ENCODE measurements around the gene KLKB1.
A peak's percentile ranks its signal among the peaks of the same experiment; 100 is the strongest.

Gene KLKB1

DNA sequence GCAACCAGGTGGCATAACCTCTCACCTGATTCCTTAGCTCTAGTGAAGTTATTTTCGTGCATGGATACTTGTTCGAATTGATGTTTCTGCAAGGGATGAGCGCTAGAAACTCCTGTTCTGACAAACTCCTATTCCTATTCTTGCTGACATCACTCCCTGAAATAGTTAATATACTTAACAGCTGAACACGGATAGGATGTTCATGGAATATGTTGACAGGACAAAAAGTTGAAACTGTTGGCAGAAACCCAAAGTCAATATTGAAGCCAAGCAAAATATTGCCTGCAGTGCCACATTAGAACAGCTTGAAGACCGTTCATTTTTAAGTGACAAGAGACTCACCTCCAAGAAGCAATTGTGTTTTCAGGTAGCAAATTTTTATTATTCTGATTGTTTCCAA, at the start of gene KLKB1:
Gene KLKB1 (plus strand): TSS at position 287 of the 400 bp plus-strand sequence. CDS start 689 bp downstream, outside the sequence.
- no peak within 1 kb of the TSS for H3K27ac ChIP-seq
- no peaks in the 10 kb centered on the region for H3K4me1 ChIP-seq
- H3K36me3 ChIP-seq: no peaks in the 10 kb centered on the region; a peak in 1 of 22 replicates
- TF ChIP-seq Cebpa-rat (IDR thresholded peaks at IDR 0.05): no peak
- H3K4me3 ChIP-seq: no peak within 1 kb of the TSS
- no peak within 1 kb of the TSS for H3K4me2 ChIP-seq
- no peaks in the 10 kb centered on the region for H4K20me1 ChIP-seq
- H3K9ac ChIP-seq: no peak within 1 kb of the TSS
- no peaks in the 10 kb centered on the region for H3K27me3 ChIP-seq
- peaks cover 34 to 46% (median 40%) of the 10 kb centered on the region in 11 experiments for H3K9me3 ChIP-seq (replicated peaks in 1 of 11)

DNA sequence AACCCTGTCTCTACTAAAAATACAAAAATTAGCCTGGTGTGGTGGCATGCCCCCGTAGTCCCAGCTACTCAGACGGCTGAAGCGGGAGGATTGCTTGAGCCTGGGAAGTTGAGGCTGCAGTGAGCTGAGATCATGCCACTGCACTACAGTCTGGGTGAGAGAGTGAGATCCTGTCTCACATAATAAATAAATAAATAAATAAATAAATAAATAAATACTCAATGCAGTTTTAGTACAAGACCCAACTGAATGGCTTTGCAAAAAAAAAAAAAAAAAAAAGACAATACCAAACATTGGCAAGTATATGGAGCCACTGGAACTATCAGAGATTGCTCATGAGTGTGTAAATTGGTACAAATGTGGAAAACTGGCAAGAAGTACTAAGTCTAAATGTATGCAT, 39.2 kb upstream of the KLKB1 start:
- no peak for TF ChIP-seq Cebpa-rat (IDR thresholded peaks at IDR 0.05)
- Histone ChIP-seq H3K36me3 (no peaks in the 10 kb centered on the region), H3K4me2 (no peak overlapping the region), H3K9ac (no peak overlapping the region), H3K27me3 (no peaks in the 10 kb centered on the region), H3K9me3 (replicated peaks in 1 of 11) (no peaks in the 10 kb centered on the region), H3K4me1 (peaks cover 19 to 31% (median 27%) of the 10 kb centered on the region in 10 experiments), H3K27ac (no peak overlapping the region), H3K4me3 (no peak overlapping the region), H4K20me1 (no peaks in the 10 kb centered on the region)

DNA sequence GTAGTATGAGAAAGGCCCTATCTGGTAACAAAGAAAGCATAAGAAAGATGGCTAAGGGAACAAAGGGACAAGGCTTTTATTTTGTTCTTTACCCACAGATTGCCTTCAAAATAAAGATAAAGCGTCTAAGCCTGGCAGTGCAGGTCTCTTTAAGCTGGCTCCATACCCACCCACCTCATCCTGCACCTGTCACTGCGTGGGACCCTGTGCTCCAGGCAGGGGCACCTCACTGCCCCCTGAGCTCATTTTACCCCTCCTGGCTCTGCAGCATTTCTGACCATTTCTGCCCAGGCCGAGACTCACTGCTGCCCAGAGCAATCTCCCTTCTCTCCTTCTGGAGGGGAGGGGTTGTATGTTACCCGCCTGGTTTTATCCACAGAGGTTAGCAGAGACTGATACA, 37.7 kb upstream of the KLKB1 start:
- Histone ChIP-seq H4K20me1 (no peaks in the 10 kb centered on the region), H3K27me3 (no peaks in the 10 kb centered on the region), H3K36me3 (peaks cover 0 to 9% (median 4%) of the 10 kb centered on the region in 11 experiments; a peak in 4 of 22 replicates), H3K9ac (peak overlapping the region; percentile 86 to 97 (median 92); a peak in 20 of 22 replicates), H3K27ac (peak overlapping the region in 9 of 11 experiments; percentile 10 to 98 (median 94); a peak in 10 of 22 replicates), H3K4me3 (peak overlapping the region; percentile 78 to 96 (median 85)), H3K4me2 (peak overlapping the region; percentile 77 to 99 (median 92)), H3K9me3 (replicated peaks in 1 of 11) (no peaks in the 10 kb centered on the region), H3K4me1 (peaks cover 24 to 36% (median 33%) of the 10 kb centered on the region in 10 experiments)
- TF ChIP-seq Cebpa-rat (IDR thresholded peaks at IDR 0.05): no peak

DNA sequence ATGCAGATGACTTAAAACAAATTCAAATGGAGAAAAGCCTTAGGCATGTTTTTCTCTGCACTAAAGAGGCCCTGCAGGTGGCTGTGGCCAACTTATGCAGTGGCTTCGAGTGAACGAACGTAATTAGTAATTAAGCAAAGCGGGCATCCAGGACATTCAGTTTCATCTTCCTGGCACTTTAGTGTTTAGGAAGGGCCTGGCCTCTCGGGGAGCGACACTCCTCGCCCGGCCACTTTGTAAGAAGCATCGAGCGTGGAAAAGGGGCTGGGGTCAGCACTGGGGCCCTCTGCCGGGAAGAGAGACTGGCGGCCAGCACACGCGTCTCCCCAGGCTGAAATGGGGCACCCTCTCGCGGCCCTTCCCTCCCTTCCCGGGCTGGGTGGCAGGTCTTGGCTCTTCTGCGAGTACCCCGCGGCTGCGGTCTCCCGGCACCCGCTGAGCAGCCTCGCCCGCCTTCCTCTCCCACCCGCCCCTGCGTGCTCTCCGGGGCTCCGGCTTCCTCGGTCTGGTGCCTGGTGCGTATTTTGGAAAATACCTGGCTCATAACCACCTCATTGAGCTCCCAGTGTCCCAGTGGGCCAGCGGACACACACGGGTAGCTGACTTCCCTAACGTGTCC, 36.6 kb upstream of the KLKB1 start:
- TF ChIP-seq Cebpa-rat (IDR thresholded peaks at IDR 0.05): no peak

DNA sequence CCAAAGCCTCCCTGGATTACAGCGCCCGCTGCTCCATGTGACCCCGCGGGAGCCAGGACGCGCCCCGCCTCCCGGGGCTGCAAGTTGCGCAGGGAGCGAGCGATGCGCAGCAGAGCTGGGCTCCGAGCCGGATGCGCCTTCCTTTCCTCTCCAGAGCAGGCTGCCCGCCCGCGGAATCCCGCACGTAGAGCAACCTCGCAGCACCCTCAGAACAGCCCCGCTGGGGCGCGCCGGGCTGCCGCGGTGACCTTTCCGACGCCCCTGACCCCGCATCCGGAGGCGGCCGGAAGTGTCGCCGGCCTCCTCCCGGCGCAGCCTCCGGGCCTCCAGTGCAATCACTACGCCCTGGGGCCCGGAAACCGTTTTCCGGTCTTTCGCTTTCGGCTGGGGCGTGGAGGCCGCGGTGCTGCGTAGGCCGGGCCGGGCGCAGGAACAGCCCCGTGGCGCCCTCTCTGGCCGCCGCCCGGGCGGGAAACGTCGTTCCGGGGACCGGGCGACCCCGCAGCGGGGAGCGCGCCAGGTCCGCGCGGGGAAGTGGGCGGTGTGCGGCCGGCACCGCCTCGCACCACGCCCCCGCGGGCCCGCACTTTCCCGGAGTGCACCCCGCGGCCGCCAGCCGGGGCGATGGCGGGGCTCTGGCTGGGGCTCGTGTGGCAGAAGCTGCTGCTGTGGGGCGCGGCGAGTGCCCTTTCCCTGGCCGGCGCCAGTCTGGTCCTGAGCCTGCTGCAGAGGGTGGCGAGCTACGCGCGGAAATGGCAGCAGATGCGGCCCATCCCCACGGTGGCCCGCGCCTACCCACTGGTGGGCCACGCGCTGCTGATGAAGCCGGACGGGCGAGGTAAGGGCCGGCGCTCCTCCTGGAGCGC, 35.9 kb upstream of the KLKB1 start, which contains the start of gene CYP4V2:
Gene CYP4V2 (plus strand): TSS at position 368 of the 866 bp plus-strand sequence. CDS start 257 bp downstream, at position 625.
- Histone ChIP-seq H3K4me3 (peak within 1 kb of the TSS; percentile 78 to 96 (median 85)), H3K27me3 (no peaks in the 10 kb centered on the region), H3K27ac (peak within 1 kb of the TSS; percentile 75 to 98 (median 94)), H4K20me1 (no peaks in the 10 kb centered on the region; a peak in 1 of 22 replicates), H3K4me2 (peak within 1 kb of the TSS; percentile 85 to 99 (median 92)), H3K9me3 (replicated peaks in 1 of 11) (no peaks in the 10 kb centered on the region; a peak in 1 of 22 replicates), H3K4me1 (peaks cover 24 to 36% (median 33%) of the 10 kb centered on the region in 10 experiments), H3K9ac (peak within 1 kb of the TSS; percentile 86 to 97 (median 92)), H3K36me3 (peaks cover 11 to 25% (median 20%) of the 10 kb centered on the region in 11 experiments; a peak in 18 of 22 replicates)
- peak in 3 of 11 experiments; percentile 27 to 56 (median 47); a peak in 2 of 22 replicates for TF ChIP-seq Cebpa-rat (IDR thresholded peaks at IDR 0.05)

More for the DNA sequence above, 36.6 kb upstream of the KLKB1 start:
- peaks cover 4 to 18% (median 13%) of the 10 kb centered on the region in 11 experiments; a peak in 16 of 22 replicates for H3K36me3 ChIP-seq
- H4K20me1 ChIP-seq: no peaks in the 10 kb centered on the region
- peak overlapping the region; percentile 86 to 97 (median 92) for H3K9ac ChIP-seq
- peak overlapping the region; percentile 77 to 99 (median 92) for H3K4me2 ChIP-seq
- no peaks in the 10 kb centered on the region for H3K27me3 ChIP-seq
- H3K4me1 ChIP-seq: peaks cover 24 to 36% (median 33%) of the 10 kb centered on the region in 10 experiments
- H3K27ac ChIP-seq: peak overlapping the region; percentile 75 to 98 (median 94)
- no peaks in the 10 kb centered on the region; a peak in 1 of 22 replicates for H3K9me3 ChIP-seq (replicated peaks in 1 of 11)
- peak overlapping the region; percentile 78 to 96 (median 85) for H3K4me3 ChIP-seq

DNA sequence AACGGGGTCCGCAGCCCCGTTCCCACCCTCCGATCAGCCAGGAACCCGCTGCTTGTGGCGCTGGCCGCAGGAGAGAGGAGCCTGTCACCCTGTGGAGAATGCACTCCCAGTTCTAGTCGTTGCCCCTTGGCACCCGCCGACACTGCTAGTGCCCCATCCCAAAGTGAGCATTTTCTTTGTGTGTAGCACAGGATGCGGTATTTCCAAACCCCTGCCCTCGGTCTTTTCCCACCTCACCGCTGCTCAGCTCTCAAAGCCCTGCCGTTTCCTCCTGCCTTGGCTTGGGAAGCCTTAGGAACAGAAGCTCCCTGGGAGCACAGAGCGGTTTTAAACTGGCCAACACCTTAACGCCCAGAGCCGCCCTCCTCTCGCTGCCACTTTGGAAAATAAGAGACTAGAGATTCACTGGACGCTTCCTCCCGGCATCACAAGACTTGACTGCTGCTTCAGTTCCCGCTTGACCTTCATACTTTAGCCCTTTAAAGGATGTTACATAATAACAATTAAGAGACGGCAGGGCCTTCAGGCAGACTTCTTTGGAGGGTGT, 35.2 kb upstream of the KLKB1 start:
- H3K27ac ChIP-seq: peak overlapping the region; percentile 75 to 98 (median 94)
- H3K36me3 ChIP-seq: peaks cover 12 to 31% (median 25%) of the 10 kb centered on the region in 11 experiments; a peak in 21 of 22 replicates
- H3K4me2 ChIP-seq: peak overlapping the region; percentile 70 to 99 (median 91)
- no peak for TF ChIP-seq Cebpa-rat (IDR thresholded peaks at IDR 0.05)
- peak overlapping the region; percentile 86 to 97 (median 92) for H3K9ac ChIP-seq
- H3K27me3 ChIP-seq: no peaks in the 10 kb centered on the region
- H3K9me3 ChIP-seq (replicated peaks in 1 of 11): no peaks in the 10 kb centered on the region; a peak in 1 of 22 replicates
- H3K4me3 ChIP-seq: peak overlapping the region; percentile 78 to 96 (median 85)
- H3K4me1 ChIP-seq: peaks cover 24 to 36% (median 33%) of the 10 kb centered on the region in 10 experiments
- H4K20me1 ChIP-seq: no peaks in the 10 kb centered on the region; a peak in 1 of 22 replicates

DNA sequence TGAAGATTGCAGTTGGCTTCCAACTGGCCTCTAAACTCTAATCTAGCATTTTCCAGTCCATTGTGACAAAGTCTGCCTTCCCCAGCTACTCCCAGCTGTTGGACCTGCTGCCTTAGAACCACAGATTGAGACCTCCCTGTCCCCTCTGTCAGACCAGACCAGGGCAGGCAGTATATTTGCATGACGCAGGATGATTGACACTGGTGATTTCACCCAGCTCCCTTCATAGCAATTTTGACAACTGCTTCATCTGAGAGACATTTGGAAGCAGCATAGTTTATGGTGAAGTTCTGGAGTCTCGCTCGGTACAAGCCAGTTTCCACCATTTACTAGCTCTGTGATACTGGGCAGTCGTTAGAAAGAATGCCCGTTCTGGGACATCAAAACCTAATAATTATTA, 33.5 kb upstream of the KLKB1 start:
- Histone ChIP-seq H3K4me2 (peak overlapping the region in 6 of 11 experiments; percentile 12 to 97 (median 83); a peak in 8 of 22 replicates), H3K9ac (0 out of 22 replicates have a peak overlapping the region, but pooled peaks of 1 of the 11 experiments have one; percentile 86), H3K4me3 (no peak overlapping the region)

DNA sequence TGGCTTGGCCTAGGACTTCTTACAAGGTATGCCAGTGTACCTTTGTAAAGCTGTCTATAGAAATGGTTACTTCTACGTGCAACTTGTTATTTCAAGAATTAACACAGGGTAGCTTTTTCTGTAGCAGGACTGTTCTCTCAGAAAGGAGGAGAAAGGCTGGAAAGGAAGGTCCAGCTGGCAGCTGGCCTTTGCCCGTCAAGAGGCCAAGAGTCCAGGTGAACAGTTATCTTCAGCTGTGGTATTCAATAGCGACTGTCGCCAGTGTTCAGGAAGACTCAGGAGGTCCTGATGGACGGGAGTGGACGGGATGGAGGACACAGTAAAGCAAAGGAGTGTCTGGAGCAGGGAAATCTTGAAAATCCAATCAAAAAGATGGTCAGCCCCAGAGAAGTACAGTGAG, 31.2 kb upstream of the KLKB1 start:
- Histone ChIP-seq H4K20me1 (no peaks in the 10 kb centered on the region; a peak in 1 of 22 replicates), H3K9ac (no peak overlapping the region), H3K36me3 (peaks cover 12 to 51% (median 34%) of the 10 kb centered on the region in 11 experiments; a peak in 21 of 22 replicates), H3K9me3 (replicated peaks in 1 of 11) (no peaks in the 10 kb centered on the region; a peak in 1 of 22 replicates), H3K4me1 (peaks cover 10 to 26% (median 18%) of the 10 kb centered on the region in 10 experiments; a peak in 18 of 20 replicates), H3K27me3 (no peaks in the 10 kb centered on the region), H3K27ac (no peak overlapping the region), H3K4me3 (no peak overlapping the region), H3K4me2 (no peak overlapping the region)
- TF ChIP-seq Cebpa-rat (IDR thresholded peaks at IDR 0.05): no peak

More for the DNA sequence above, 33.5 kb upstream of the KLKB1 start:
- Histone ChIP-seq H3K36me3 (peaks cover 12 to 46% (median 34%) of the 10 kb centered on the region in 11 experiments; a peak in 21 of 22 replicates), H3K9me3 (replicated peaks in 1 of 11) (no peaks in the 10 kb centered on the region; a peak in 1 of 22 replicates), H3K4me1 (peaks cover 24 to 34% (median 30%) of the 10 kb centered on the region in 10 experiments), H3K27ac (no peak overlapping the region), H4K20me1 (no peaks in the 10 kb centered on the region; a peak in 1 of 22 replicates), H3K27me3 (no peaks in the 10 kb centered on the region)
- TF ChIP-seq Cebpa-rat (IDR thresholded peaks at IDR 0.05): no peak

Measured in BLaER1 treated with 17β-estradiol and CSF1 and Interleukin-3, amounts not matched to agents 10 nM and 100 nM (cell line).